Hepatocyte (in vitro differentiated cells): Measurements from ENCODE around the gene TUBA8. TPM values are rescaled to one million over a fixed set of nuclear protein-coding genes. Genes with fewer than 3 reads are reported as not detected.

Experiments
- DNase-seq: peaks from one replicate; pipeline ENCODE4 v3.0.0-alpha.2; 2016; ENCODE audit warnings: low spot score
- H2AFZ ChIP-seq: fragments of 200-600 bp; sonication (generic); 2 replicates; pipeline ENCODE4 v1.6.0; 2016; ENCODE audit warnings: antibody characterized with exemption, mild to moderate bottlenecking
- H3K27ac ChIP-seq: fragments of 200-600 bp; sonication (generic); 2 replicates; pipeline ENCODE4 v1.5.1; 2016; ENCODE audit warnings: mild to moderate bottlenecking
- H3K27me3 ChIP-seq: fragments of 200-600 bp; sonication (generic); 2 replicates; pipeline ENCODE4 v1.6.1; 2016
- H3K36me3 ChIP-seq: fragments of 200-600 bp; sonication (generic); replicated peaks from 2 replicates; pipeline ENCODE4 v1.5.1; 2016; ENCODE audit warnings: low read depth; ENCODE audit not compliant: insufficient read depth
- H3K4me1 ChIP-seq: fragments of 200-600 bp; sonication (generic); 2 replicates; pipeline ENCODE4 v1.5.1; 2016; ENCODE audit warnings: mild to moderate bottlenecking, moderate library complexity; ENCODE audit not compliant: insufficient read depth
- H3K4me2 ChIP-seq: fragments of 200-600 bp; sonication (generic); 2 replicates; pipeline ENCODE4 v1.6.0; 2016
- H3K4me3 ChIP-seq: fragments of 200-600 bp; sonication (generic); 2 replicates; pipeline ENCODE4 v1.5.1; 2016; ENCODE audit warnings: mild to moderate bottlenecking
- H3K79me2 ChIP-seq: fragments of 200-600 bp; sonication (generic); 2 replicates; pipeline ENCODE4 v1.6.0; 2017; ENCODE audit warnings: mild to moderate bottlenecking
- H3K9me2 ChIP-seq: fragments of 200-600 bp; sonication (generic); replicated peaks from 2 replicates; pipeline ENCODE4 v1.6.0; 2017; ENCODE audit warnings: mild to moderate bottlenecking; ENCODE audit not compliant: insufficient read depth
- H3K9me3 ChIP-seq: fragments of 200-600 bp; sonication (generic); 2 replicates; pipeline ENCODE4 v1.5.1; 2016; ENCODE audit warnings: low read depth, mild to moderate bottlenecking
- H4K20me1 ChIP-seq: fragments of 200-600 bp; sonication (generic); 2 replicates; pipeline ENCODE4 v1.6.0; 2016; ENCODE audit warnings: mild to moderate bottlenecking; ENCODE audit not compliant: insufficient read depth, poor library complexity, severe bottlenecking
- CTCF ChIP-seq: fragments of 200-600 bp; sonication (generic); IDR thresholded peaks from 2 replicates; pipeline ENCODE4 v1.5.1; 2016; ENCODE audit warnings: antibody characterized with exemption, mild to moderate bottlenecking; ENCODE audit not compliant: poor library complexity
- EZH2 ChIP-seq: fragments of 200-600 bp; sonication (generic); IDR thresholded peaks from 2 replicates; pipeline ENCODE4 v1.6.1; 2016; ENCODE audit warnings: antibody characterized with exemption, mild to moderate bottlenecking, borderline replicate concordance
- EZH2phosphoT487 ChIP-seq: fragments of 200-600 bp; sonication (generic); IDR thresholded peaks from one replicate; pipeline ENCODE4 v1.6.1; 2018; ENCODE audit warnings: antibody characterized with exemption, mild to moderate bottlenecking, low read depth, moderate library complexity; ENCODE audit not compliant: unreplicated experiment, severe bottlenecking
- WGBS: methylation state at CpG from one replicate; pipeline ENCODE4 v1.1.6; 2016; ENCODE audit warnings: low lambda C conversion rate; ENCODE audit errors: missing lambda C conversion rate; 5-methylcytosine and 5-hydroxymethylcytosine counted together
- polyA plus RNA-seq: library from polyadenylated mRNA; unstranded; fragments of >200 nt; fragmentation: Nextera tagmentation; extraction: Ambion mirVana; gene quantifications from 2 replicates; pipeline ENCODE4 v1.2.1, GENCODE V29; 2016
- total RNA-seq: library from RNA; depleted of rRNA; stranded (reverse); fragments of >200 nt; gene quantifications from 2 replicates; pipeline ENCODE4 v1.2.3, GENCODE V29; 2014

Gene TUBA8
- total and polyA plus RNA-seq, 2 experiments from 2014 or later: 0.46 to 1.5 TPM

- Histone ChIP-seq H3K9me2 (no peaks in the 10 kb centered on the region), H3K27me3 (no peaks in the 10 kb centered on the region), H3K36me3 (no peaks in the 10 kb centered on the region), H3K4me3 (peak overlapping the region; percentile 69), H3K4me1 (peaks cover 16% of the 10 kb centered on the region), H3K4me2 (peak overlapping the region; percentile 95), H3K9me3 (no peaks in the 10 kb centered on the region), H4K20me1 (no peaks in the 10 kb centered on the region), H3K27ac (peak overlapping the region; percentile 87), H3K79me2 (peaks cover 57% of the 10 kb centered on the region), H2AFZ (peak overlapping the region; percentile 31)
- 11% methylated on average over 45 of the region's 45 CpGs for WGBS
- TF ChIP-seq CTCF (no peak), EZH2phosphoT487 (no peak), EZH2 (no peak)
- DNase-seq: peak; percentile 68
Measured at GRCh38 chr22:18078329-18079041, 32.1 kb upstream of the TUBA8 start.

GRCh38 chr22:18079706-18080233, 30.8 kb upstream of the TUBA8 start:
- H3K9me2 ChIP-seq: no peaks in the 10 kb centered on the region
- TF ChIP-seq EZH2phosphoT487: no peak
- H3K4me3 ChIP-seq: no peak overlapping the region
- H4K20me1 ChIP-seq: no peaks in the 10 kb centered on the region
- no peak for DNase-seq
- peaks cover 16% of the 10 kb centered on the region for H3K4me1 ChIP-seq
- no peak overlapping the region for H2AFZ ChIP-seq
- no peaks in the 10 kb centered on the region for H3K9me3 ChIP-seq
- H3K27ac ChIP-seq: no peak overlapping the region
- H3K4me2 ChIP-seq: peak overlapping the region; percentile 95
- no peaks in the 10 kb centered on the region for H3K27me3 ChIP-seq
- H3K36me3 ChIP-seq: no peaks in the 10 kb centered on the region
- H3K79me2 ChIP-seq: peaks cover 57% of the 10 kb centered on the region
- WGBS: 71% methylated on average over 4 of the region's 4 CpGs

- H3K27me3 ChIP-seq: no peaks in the 10 kb centered on the region
- H3K9me3 ChIP-seq: no peaks in the 10 kb centered on the region
- H3K4me1 ChIP-seq: peaks cover 18% of the 10 kb centered on the region
- H3K4me3 ChIP-seq: no peak overlapping the region
- no peak overlapping the region for H2AFZ ChIP-seq
- H3K9me2 ChIP-seq: no peaks in the 10 kb centered on the region
- no peaks in the 10 kb centered on the region for H4K20me1 ChIP-seq
- H3K27ac ChIP-seq: no peak overlapping the region
- DNase-seq: no peak
- no peak overlapping the region for H3K4me2 ChIP-seq
- WGBS: 97% methylated on average over 5 of the region's 5 CpGs
- peaks cover 57% of the 10 kb centered on the region for H3K79me2 ChIP-seq
- TF ChIP-seq EZH2phosphoT487: no peak
- no peak for TF ChIP-seq CTCF
- H3K36me3 ChIP-seq: peaks cover 7% of the 10 kb centered on the region
Measured at GRCh38 chr22:18081416-18081815, 29.2 kb upstream of the TUBA8 start.

GRCh38 chr22:18082467-18082866, 28.1 kb upstream of the TUBA8 start:
- WGBS: 64% methylated on average over 2 of the region's 2 CpGs
- Histone ChIP-seq H3K36me3 (peaks cover 8% of the 10 kb centered on the region), H3K4me2 (no peak overlapping the region), H3K4me1 (peaks cover 9% of the 10 kb centered on the region), H4K20me1 (no peaks in the 10 kb centered on the region), H3K9me2 (no peaks in the 10 kb centered on the region), H3K27me3 (no peaks in the 10 kb centered on the region), H3K27ac (no peak overlapping the region), H2AFZ (no peak overlapping the region), H3K4me3 (no peak overlapping the region), H3K9me3 (no peaks in the 10 kb centered on the region), H3K79me2 (peaks cover 47% of the 10 kb centered on the region)
- TF ChIP-seq CTCF: no peak
- no peak for TF ChIP-seq EZH2phosphoT487
- no peak for TF ChIP-seq EZH2
- DNase-seq: no peak
